ENCODE measurements around the gene UROC1. TPM values are rescaled to one million over a fixed set of nuclear protein-coding genes. Genes with fewer than 3 reads are reported as not detected.

UROC1 gene
- total and polyA plus RNA-seq, 2 of the 13 experiments (the other 11 are each of a cell fraction or from before 2014, with no cell fraction given): 0.71 to 1.3 TPM

GRCh38 chr3:126476166-126477060 lies 41.2 kb downstream of the UROC1 start (continued):
- TF ChIP-seq ZFAT (CRISPR knock-in tag; conservative IDR thresholded peaks at IDR 0.05) (no peak), ZNF367 (CRISPR knock-in tag; IDR thresholded peaks at IDR 0.05; ENCODE audit: borderline replicate concordance) (no peak), ZNF446 (CRISPR knock-in tag; IDR thresholded peaks at IDR 0.05) (0 out of 2 replicates have a peak, but pooled peaks have one; percentile 69), FOXO1 (CRISPR knock-in tag; IDR thresholded peaks at IDR 0.05) (no peak), MTA1 (CRISPR knock-in tag; IDR thresholded peaks at IDR 0.05; ENCODE audit: borderline replicate concordance) (peak; percentile 28; the same call in 1 of the 2 replicates), NKX3-1 (CRISPR knock-in tag; IDR thresholded peaks at IDR 0.05) (no peak), ONECUT2 (CRISPR knock-in tag; IDR thresholded peaks at IDR 0.05) (no peak), NR2F6 (IDR thresholded peaks at IDR 0.05) (no peak), NR2F6 (CRISPR knock-in tag; IDR thresholded peaks at IDR 0.05) (no peak), RFXAP (CRISPR knock-in tag; IDR thresholded peaks at IDR 0.05; ENCODE audit: borderline replicate concordance) (0 out of 2 replicates have a peak, but pooled peaks have one; percentile 19), RARA (CRISPR knock-in tag; IDR thresholded peaks at IDR 0.05) (0 out of 2 replicates have a peak, but pooled peaks have one; percentile 2), ZNF224 (CRISPR knock-in tag; IDR thresholded peaks at IDR 0.05) (no peak), ZNF281 (CRISPR knock-in tag; IDR thresholded peaks at IDR 0.05; ENCODE audit: borderline replicate concordance) (peak; percentile 17; the same call in 1 of the 2 replicates), ZNF883 (CRISPR knock-in tag; IDR thresholded peaks at IDR 0.05; ENCODE audit: not compliant biosample characterization) (peak; percentile 20), ZNF292 (CRISPR knock-in tag; IDR thresholded peaks at IDR 0.05; ENCODE audit: borderline replicate concordance, low read depth) (peak; percentile 42; the same call in 1 of the 2 replicates), ZNF276 (CRISPR knock-in tag; IDR thresholded peaks at IDR 0.05; ENCODE audit: low read depth) (no peak), POLR2AphosphoS5 (IDR thresholded peaks at IDR 0.05; ENCODE audit: low read depth, low read length) (peak; percentile 62), ZBTB33 (CRISPR knock-in tag; IDR thresholded peaks at IDR 0.05) (no peak), NFKBIZ (CRISPR knock-in tag; IDR thresholded peaks at IDR 0.05) (no peak), KAT7 (CRISPR knock-in tag; IDR thresholded peaks at IDR 0.05; ENCODE audit: borderline replicate concordance) (peak; percentile 60; the same call in 1 of the 2 replicates), PLRG1 (conservative IDR thresholded peaks at IDR 0.05) (no peak), ZNF232 (CRISPR knock-in tag; IDR thresholded peaks at IDR 0.05; ENCODE audit: borderline replicate concordance) (no peak), ARHGAP35 (CRISPR knock-in tag; IDR thresholded peaks at IDR 0.05; ENCODE audit: borderline replicate concordance) (0 out of 2 replicates have a peak, but pooled peaks have one; percentile 35), EP300 (IDR thresholded peaks at IDR 0.05; ENCODE audit: low read depth in 2 of 2, low read length in 2 of 2) (no peak), EP300 (CRISPR knock-in tag; IDR thresholded peaks at IDR 0.05; ENCODE audit: borderline replicate concordance) (no peak)
